HepG2 (cell line): ENCODE results near the gene DLG5. TPM values are rescaled to one million over a fixed set of nuclear protein-coding genes. Genes with fewer than 3 reads are reported as not detected.

Experiments used
- ARID5B ChIP-seq: IDR thresholded peaks from 2 replicates; pipeline ENCODE4 v1.4.0; 2020; ENCODE audit warnings: mild to moderate bottlenecking, missing genetic modification reagents
- ATF6 ChIP-seq: sonication (generic); formaldehyde crosslinking; conservative IDR thresholded peaks from 2 replicates; pipeline ENCODE4 v1.4.0; 2020; ENCODE audit warnings: missing genetic modification reagents
- BCL6 ChIP-seq: IDR thresholded peaks from 2 replicates; pipeline ENCODE4 v1.6.1; 2016; ENCODE audit warnings: missing genetic modification reagents, missing compliant biosample characterization
- CREB3 ChIP-seq: sonication (generic); formaldehyde crosslinking; IDR thresholded peaks from 2 replicates; pipeline ENCODE4 v1.5.0; 2020; ENCODE audit warnings: missing genetic modification reagents
- CREBL2 ChIP-seq: sonication (generic); formaldehyde crosslinking; IDR thresholded peaks from 2 replicates; pipeline ENCODE4 v1.8.1; 2023; ENCODE audit warnings: missing genetic modification reagents, mild to moderate bottlenecking, borderline replicate concordance
- FOXA1 ChIP-seq, 2 experiments: fragments of 450-650 bp in 1 of 2; sonication (generic) in 1 of 2; formaldehyde crosslinking in 1 of 2; IDR thresholded peaks; 2 replicates each; pipeline versions ENCODE4 v1.4.0 to v1.6.1; 2016 to 2020; ENCODE audit warnings: missing genetic modification reagents in 1 of 2
- JARID2 ChIP-seq: sonication (generic); formaldehyde crosslinking; IDR thresholded peaks from 2 replicates; pipeline ENCODE4 v1.8.1; 2023; ENCODE audit warnings: missing genetic modification reagents, inconsistent platforms; ENCODE audit not compliant: insufficient replicate concordance
- KDM2A ChIP-seq: sonication (generic); formaldehyde crosslinking; IDR thresholded peaks from 2 replicates; pipeline ENCODE4 v1.4.0; 2020; ENCODE audit warnings: low read depth, missing genetic modification reagents, borderline replicate concordance
- MAFK ChIP-seq, 2 experiments: IDR thresholded peaks in 1 of 2; conservative IDR thresholded peaks in 1 of 2; 2 replicates each; pipeline ENCODE4 v1.6.1; 2011; ENCODE audit warnings: improper control_type of control experiment in 2 of 2, low read length in 2 of 2
- MBD4 ChIP-seq: IDR thresholded peaks from 2 replicates; pipeline ENCODE4 v1.6.1; 2012; ENCODE audit warnings: low read length, inconsistent platforms, borderline replicate concordance
- RNF2 ChIP-seq: fragments of 450-650 bp; conservative IDR thresholded peaks from 2 replicates; pipeline ENCODE4 v1.6.1; 2016; ENCODE audit warnings: low read depth
- ZFP36L2 ChIP-seq: sonication (generic); formaldehyde crosslinking; IDR thresholded peaks from 2 replicates; pipeline ENCODE4 v1.4.0; 2020; ENCODE audit warnings: missing genetic modification reagents
- ZFY ChIP-seq: sonication (generic); formaldehyde crosslinking; IDR thresholded peaks from 2 replicates; pipeline ENCODE4 v1.4.0; 2020; ENCODE audit warnings: missing genetic modification reagents
- ZNF143 ChIP-seq: sonication (generic); formaldehyde crosslinking; IDR thresholded peaks from 2 replicates; pipeline ENCODE4 v1.4.0; 2020; ENCODE audit warnings: missing genetic modification reagents
- ZNF234 ChIP-seq: sonication (generic); formaldehyde crosslinking; conservative IDR thresholded peaks from 2 replicates; pipeline ENCODE4 v1.5.1; 2020; ENCODE audit warnings: mild to moderate bottlenecking, missing genetic modification reagents
- ZNF276 ChIP-seq: sonication (generic); formaldehyde crosslinking; IDR thresholded peaks from 2 replicates; pipeline ENCODE4 v1.4.0; 2020; ENCODE audit warnings: mild to moderate bottlenecking, low read depth, missing genetic modification reagents
- ZNF441 ChIP-seq: sonication (generic); formaldehyde crosslinking; IDR thresholded peaks from 2 replicates; pipeline ENCODE4 v1.7.0; 2021; ENCODE audit warnings: missing genetic modification reagents, borderline replicate concordance
- ZNF501 ChIP-seq: sonication (generic); formaldehyde crosslinking; IDR thresholded peaks from 2 replicates; pipeline ENCODE4 v1.5.1; 2020; ENCODE audit warnings: mild to moderate bottlenecking, moderate library complexity, missing genetic modification reagents
- ZNF546 ChIP-seq: sonication (generic); formaldehyde crosslinking; conservative IDR thresholded peaks from 2 replicates; pipeline ENCODE4 v1.8.1; 2023; ENCODE audit warnings: mild to moderate bottlenecking, missing genetic modification reagents
- polyA plus RNA-seq, 8 experiments: library from polyadenylated mRNA; depleted of rRNA in 3 of 8; stranded (reverse) in 7 of 8; unstranded in 1 of 8; fragments of >200 nt; fragmentation: Illumina TruSeq in 4 of 8; extraction: Trizol in 4 of 8; gene quantifications; 2 replicates each; pipeline versions ENCODE4 v1.2.1 to v1.2.3, GENCODE V29; 2011 to 2016; ENCODE audit warnings: low read depth in 4 of 8, missing spikeins in 1 of 8, mixed read lengths in 1 of 8; ENCODE audit not compliant: insufficient read depth in 1 of 8
- total RNA-seq, 5 experiments: library from RNA; depleted of rRNA; stranded (reverse); fragments of >200 nt; fragmentation: Illumina TruSeq; extraction: Trizol; gene quantifications; 2 replicates each; pipeline ENCODE4 v1.2.3, GENCODE V29; 2016; ENCODE audit warnings: low read depth in 1 of 5

Gene DLG5
- total and polyA plus RNA-seq, 2 of the 13 experiments (the other 11 are each of a cell fraction or from before 2014, with no cell fraction given): 15.5 to 18.2 TPM

- TF ChIP-seq ZNF276 (0 out of 2 replicates have a peak, but pooled peaks have one; percentile 36), ZNF546 (CRISPR knock-in tag) (no peak), ARID5B (peak; percentile 83), BCL6 (peak; percentile 63; the same call in 1 of the 2 replicates), ZNF501 (CRISPR knock-in tag) (peak; percentile 36; the same call in 1 of the 2 replicates), RNF2 (0 out of 2 replicates have a peak, but pooled peaks have one; percentile 34), KDM2A (CRISPR knock-in tag) (peak; percentile 40; the same call in 1 of the 2 replicates), CREBL2 (CRISPR knock-in tag) (no peak), FOXA1 (IDR thresholded peaks at IDR 0.05) (no peak), FOXA1 (CRISPR knock-in tag; IDR thresholded peaks at IDR 0.05) (peak; percentile 7; the same call in 1 of the 2 replicates), ZNF441 (peak; percentile 33; the same call in 1 of the 2 replicates), ZFP36L2 (CRISPR knock-in tag) (no peak), ATF6 (no peak), MBD4 (no peak), CREB3 (CRISPR knock-in tag) (no peak), JARID2 (CRISPR knock-in tag) (no peak), ZNF234 (CRISPR knock-in tag) (no peak), MAFK (conservative IDR thresholded peaks at IDR 0.05 in 1 of 2, IDR thresholded peaks at IDR 0.05 in 1 of 2; ENCODE audit: low read length in 2 of 2) (no peak), ZFY (peak; percentile 21; the same call in 1 of the 2 replicates), ZNF143 (CRISPR knock-in tag) (no peak)
These were observed 44.6 kb upstream of the DLG5 start (continued) for GRCh38 chr10:77970869-77971803.
